Measurements from ENCODE around the gene RABGAP1L. TPM values are rescaled to one million over a fixed set of nuclear protein-coding genes. Genes with fewer than 3 reads are reported as not detected.
"Not testable (repeated sequence)": the region's sequence is repeated elsewhere in the genome, so short reads cannot be mapped to it uniquely, and the experiment has no call there.

Gene RABGAP1L
- total RNA-seq, result 114 TPM

- DNase-seq (ENCODE audit: low spot score), result peak; percentile 94
Measured at GRCh38 chr1:174159252-174160108, at the start of gene RABGAP1L. RABGAP1L (plus strand) TSS chr1:174159520.

DNA sequence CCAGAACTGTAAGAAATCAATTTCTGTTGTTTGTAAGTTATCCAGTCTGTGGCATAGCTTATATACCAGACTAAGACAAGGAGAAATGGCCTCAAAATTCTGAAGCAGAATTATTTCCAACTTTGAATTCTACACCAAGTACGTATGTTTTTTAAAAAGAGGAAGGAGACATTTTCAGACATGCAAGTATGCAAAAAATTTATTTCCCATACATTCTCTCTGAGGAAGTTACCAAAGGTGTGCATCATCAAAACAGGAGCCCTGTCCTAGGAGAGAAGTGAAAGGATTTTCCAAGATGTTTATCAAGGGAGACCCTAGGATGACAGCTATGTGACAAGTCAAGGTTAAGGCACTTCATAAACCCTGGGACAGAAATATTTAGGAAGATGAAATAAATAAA lies 49.3 kb upstream of the RABGAP1L start:
- no peak for DNase-seq (ENCODE audit: low spot score)

- no peak for DNase-seq (ENCODE audit: low spot score)
Measured at GRCh38 chr1:174112489-174113162, 46.7 kb upstream of the RABGAP1L start.

GRCh38 chr1:174114106-174114505 lies 45.2 kb upstream of the RABGAP1L start:
- no peak for DNase-seq (ENCODE audit: low spot score)

DNA sequence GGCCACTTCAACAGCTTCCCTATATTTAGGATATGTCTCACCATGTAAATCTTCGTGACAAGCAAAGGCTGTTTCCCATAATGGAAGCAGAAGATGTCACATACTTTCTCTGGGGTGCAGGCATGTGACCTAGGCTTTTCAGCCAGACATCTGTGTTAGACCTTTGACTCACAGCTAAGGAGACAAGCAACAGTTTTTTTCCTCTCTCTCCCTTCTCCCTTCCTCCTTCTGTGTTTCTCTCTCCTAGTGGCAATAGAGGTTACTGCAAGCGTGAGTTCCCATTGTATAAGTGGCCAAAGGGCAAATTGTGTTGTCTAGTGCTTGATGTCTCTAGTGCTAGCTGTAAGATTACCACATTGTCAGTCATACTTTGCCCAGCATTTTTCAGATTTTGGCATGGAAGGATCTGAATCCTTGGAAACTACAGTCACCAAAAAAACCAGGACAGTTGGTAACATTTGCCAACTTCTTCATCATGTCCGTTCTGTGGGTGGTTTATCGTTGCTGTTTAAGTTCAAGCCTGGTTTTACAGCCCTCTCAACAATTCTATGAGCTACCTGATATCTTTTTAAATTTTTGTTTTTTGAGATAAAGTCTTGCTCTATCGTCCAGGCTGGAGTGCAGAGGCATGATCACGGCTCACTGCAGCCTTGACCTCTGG lies 44.4 kb upstream of the RABGAP1L start:
- DNase-seq (ENCODE audit: low spot score), result no peak

- no peak for DNase-seq (ENCODE audit: low spot score)
Measured at GRCh38 chr1:174116042-174116441, 43.3 kb upstream of the RABGAP1L start.

- no peak for DNase-seq (ENCODE audit: low spot score)
Measured at GRCh38 chr1:174118751-174119150, 40.6 kb upstream of the RABGAP1L start.

DNA sequence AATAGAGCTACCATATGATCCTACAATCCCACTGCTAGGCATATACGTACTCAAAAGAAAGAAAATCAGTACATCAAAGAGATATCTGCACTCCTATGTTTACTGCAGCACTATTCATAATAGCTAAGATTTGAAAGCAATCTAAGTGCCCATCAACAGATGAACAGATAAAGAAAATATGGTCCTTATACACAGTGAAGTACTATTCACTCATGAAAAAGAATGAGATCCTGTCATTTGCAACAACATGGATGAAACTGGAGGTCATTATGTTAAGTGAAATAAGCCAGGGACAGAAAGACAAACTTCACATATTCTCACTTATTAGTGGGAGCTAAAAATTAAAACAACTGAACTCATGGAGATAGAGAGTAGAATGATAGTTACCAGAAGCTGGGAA lies 37.0 kb upstream of the RABGAP1L start:
- not testable (repeated sequence) for DNase-seq (ENCODE audit: low spot score)

DNA sequence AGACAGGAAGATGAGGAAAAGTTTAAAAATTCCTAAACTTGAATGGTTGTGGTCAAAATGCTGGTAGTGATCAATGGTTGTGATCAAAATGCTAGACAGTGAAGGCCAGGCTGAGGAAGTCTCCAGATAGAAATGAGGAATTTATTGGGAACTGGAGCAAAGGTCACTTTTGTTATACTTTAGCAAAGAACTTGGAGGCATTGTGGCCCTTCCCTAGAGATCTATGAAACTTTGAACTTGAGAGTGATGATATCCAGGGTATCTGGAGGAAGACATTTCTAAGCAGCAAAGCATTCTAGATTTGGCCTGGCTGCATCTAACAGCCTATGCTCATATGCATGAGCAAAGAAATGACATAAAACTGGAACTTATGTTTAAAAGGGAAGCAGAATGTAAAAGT lies 35.5 kb upstream of the RABGAP1L start:
- DNase-seq (ENCODE audit: low spot score), result no peak

DNA sequence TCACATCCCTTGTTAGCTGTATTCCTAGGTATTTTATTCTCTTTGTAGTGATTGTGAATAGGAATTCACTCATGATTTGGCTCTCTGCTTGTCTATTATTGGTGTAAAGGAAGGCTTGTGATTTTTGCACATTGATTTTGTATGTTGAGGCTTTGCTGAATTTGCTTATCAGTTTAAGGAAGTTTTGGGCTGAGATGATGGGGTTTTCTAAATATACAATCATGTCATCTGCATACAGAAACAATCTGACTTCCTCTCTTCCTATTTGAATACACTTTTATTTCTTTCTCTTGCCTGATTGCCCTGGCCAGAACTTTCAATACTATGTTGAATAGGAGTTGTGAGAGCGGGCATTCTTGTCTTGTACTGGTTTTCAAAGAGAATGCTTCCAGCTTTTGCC lies 32.1 kb upstream of the RABGAP1L start:
- not testable (repeated sequence) for DNase-seq (ENCODE audit: low spot score)

DNA sequence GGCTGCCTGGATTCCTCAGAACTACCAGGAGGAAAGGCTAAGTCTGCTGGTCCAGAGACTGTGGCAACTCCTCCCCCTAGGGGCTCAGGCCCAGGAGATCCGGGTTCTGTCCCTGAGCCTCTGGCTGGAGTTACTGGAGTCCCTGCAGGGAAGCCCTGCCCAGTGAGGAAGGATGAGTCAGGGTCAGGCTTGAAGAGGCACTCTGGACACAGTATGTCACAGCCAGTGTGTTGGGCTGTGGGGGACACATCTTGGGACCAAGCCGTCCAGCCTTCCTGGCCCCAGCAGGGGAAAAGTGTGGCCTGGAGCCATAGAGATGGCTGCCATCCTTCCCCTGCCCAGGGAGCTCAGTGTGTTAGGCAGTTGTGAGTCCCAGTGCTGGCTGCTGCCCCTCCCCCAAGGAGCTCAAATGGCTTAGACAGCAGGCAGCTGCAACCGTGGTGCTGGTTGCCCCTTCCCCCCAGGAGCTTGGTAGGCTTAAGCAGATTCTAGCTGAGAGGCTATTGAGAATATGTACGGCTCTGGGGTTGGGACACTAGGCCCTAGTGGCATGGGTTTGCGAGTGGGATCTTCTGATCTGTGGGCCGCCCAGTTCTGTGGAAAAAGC lies 28.2 kb upstream of the RABGAP1L start:
- DNase-seq (ENCODE audit: low spot score), result no peak

DNA sequence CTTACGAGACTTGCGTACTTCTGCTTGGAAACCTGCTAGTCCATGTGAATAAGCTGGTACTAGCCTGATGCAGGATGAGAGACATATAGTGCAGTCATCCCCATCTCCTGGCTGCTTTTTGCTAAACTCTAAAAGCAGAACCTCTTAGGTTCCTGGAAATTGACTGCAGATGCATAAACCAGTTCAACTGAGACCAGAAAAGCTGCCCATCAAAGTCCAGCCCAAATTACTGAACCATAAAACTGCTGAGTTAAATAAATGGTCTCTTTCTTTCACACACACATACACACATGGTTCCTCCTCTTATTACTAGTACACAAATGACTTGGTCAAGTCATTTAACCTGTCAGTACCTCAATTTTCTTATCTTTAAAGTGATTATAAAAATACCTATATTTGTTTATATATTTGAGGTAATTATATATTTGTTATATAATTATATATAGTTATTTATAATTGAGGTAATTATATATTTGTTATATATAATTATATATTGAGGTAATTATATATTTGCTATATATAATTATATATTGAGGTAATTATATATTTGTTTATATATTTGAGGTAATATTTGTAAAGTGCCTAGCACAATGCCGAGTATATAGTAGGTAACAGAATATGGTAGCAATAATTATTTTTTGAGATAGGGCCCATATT lies 25.2 kb upstream of the RABGAP1L start:
- no peak for DNase-seq (ENCODE audit: low spot score)

DNA sequence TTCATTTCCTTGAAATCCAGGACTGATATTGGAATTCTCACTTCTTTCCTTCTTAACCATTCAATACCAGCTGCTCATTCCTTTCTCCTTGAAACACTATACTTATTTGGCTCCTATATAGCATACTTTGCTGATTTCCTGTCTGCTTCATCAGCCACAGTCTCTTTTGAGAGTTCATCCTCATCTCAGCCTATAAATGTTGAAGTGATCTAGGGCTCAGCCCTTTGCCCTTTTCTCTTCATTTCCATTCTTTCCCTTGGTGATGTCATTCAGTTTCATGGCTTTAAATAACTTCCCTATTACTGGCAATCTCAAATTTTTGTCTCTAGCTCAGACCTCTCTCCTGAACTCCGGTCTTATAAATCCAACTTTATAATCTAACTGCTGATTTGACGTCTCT lies 24.1 kb upstream of the RABGAP1L start:
- DNase-seq (ENCODE audit: low spot score), result no peak

DNA sequence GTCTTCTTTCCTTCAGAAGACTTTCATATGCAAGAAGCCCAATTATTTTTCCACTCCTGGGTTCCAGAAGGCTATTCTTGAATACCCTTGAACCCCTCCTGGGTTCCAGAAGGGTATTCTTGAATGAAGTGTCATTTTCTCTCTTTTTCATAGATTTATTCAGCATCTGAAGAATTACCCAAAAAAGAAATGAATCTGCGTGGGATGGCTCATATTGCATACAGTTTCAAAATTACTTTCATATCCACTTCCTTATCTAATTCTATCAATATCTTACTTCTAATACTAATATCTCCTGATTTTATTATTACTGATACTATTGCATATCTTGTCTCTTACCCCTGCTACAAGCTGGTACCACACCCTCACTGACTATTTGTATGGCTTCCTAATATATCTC lies 22.6 kb upstream of the RABGAP1L start:
- no peak for DNase-seq (ENCODE audit: low spot score)

DNA sequence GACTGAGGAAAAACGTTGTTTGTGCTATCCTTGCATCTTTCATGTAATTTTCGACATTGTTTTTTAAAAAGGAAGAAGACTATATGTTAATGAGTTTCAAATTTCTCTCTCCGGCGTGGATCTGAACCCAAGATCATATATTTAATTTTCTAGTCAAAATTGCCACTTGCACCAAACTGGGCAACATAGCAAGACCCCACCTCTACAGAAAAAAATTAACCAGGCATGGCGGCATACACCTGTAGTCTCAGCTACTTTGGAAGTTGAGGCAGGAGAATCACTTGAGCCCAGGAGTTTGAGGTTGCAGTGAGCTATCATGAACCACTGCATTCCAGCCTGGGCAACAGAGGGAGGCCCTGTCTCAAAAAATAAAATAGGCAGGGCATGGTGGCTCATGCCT lies 16.5 kb upstream of the RABGAP1L start:
- DNase-seq (ENCODE audit: low spot score), result no peak

GRCh38 chr1:174143727-174144396 lies 15.5 kb upstream of the RABGAP1L start:
- not testable (repeated sequence) for DNase-seq (ENCODE audit: low spot score)

GRCh38 chr1:174144397-174144783 lies 14.9 kb upstream of the RABGAP1L start:
- DNase-seq (ENCODE audit: low spot score), result not testable (repeated sequence)

DNA sequence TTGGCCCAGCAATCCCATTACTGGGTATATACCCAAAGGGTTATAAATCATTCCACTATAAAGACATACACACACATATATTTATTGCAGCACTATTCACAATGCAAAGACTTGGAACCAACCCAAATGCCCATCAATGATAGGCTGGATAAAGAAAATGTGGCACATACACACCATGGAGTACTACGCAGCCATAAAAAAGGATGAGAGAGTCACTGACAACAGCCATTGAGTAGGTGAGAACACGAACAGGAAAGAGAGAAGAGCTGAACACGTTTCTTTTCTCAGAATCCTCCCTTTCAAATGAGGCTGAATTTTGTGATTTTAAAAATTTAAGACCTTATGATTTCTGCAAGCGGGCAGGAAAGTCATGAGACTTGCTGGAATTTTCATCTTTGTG lies 10.1 kb upstream of the RABGAP1L start:
- DNase-seq (ENCODE audit: low spot score), result no peak

GRCh38 chr1:174150499-174150898 lies 8.8 kb upstream of the RABGAP1L start:
- no peak for DNase-seq (ENCODE audit: low spot score)

DNA sequence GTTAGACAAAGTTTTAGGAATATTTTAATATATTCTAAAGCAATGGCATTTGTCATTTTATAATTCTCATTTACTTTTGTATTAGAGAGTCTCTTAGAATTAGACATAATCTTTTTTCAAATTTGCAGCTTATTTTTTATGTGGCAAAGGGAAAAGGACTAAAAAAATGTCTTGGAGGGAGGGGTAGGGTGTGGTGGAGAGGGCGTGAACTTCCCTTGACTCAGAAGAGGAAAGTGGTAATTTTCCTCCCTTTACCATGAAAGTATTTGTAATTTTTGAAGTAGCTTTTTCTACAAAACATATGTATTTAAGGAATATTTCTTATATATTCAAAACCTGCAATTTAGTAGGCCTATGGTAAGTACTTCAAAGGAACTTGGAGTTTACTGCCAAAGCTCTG lies 6.9 kb upstream of the RABGAP1L start:
- no peak for DNase-seq (ENCODE audit: low spot score)
